ENCODE measurements around the gene DGKG.

GRCh38 chr3:186257866-186258265 is 104.2 kb downstream of the DGKG start:
- TF ChIP-seq RAD21 (IDR thresholded peaks at IDR 0.05) (no peak), CTCF (IDR thresholded peaks at IDR 0.05; ENCODE audit: low read depth, low read length, missing input control) (no peak), TAF1 (conservative IDR thresholded peaks at IDR 0.05) (no peak), SP1 (IDR thresholded peaks at IDR 0.05) (no peak), ATF3 (IDR thresholded peaks at IDR 0.05) (no peak), HNF4G (IDR thresholded peaks at IDR 0.05) (no peak), REST (IDR thresholded peaks at IDR 0.05) (no peak), YY1 (IDR thresholded peaks at IDR 0.05) (no peak), GABPA (IDR thresholded peaks at IDR 0.05 in 1 of 2, conservative IDR thresholded peaks at IDR 0.05 in 1 of 2) (no peak), ZBTB33 (IDR thresholded peaks at IDR 0.05) (no peak)

Measured in liver (tissue), 3 donors.